HG03457 (cell line): Measurements from ENCODE around the gene GRK3.
"Not testable (repeated sequence)": the region's sequence is repeated elsewhere in the genome, so short reads cannot be mapped to it uniquely, and the experiment has no call there.

ENCODE experiments used
- ATAC-seq: cut with Tn5 transposase; IDR thresholded peaks from one replicate; pipeline ENCODE4 v1.9.1; 2021; ENCODE audit warnings: moderate number of reproducible peaks; ENCODE audit not compliant: unreplicated experiment

The GRK3 gene

GRCh38 chr22:25548866-25549464, 15.5 kb upstream of the GRK3 start:
- no peak for ATAC-seq

- ATAC-seq, result no peak
Observed at GRCh38 chr22:25551396-25551795, 13.1 kb upstream of the GRK3 start.

- ATAC-seq, result not testable (repeated sequence)
Observed at GRCh38 chr22:25552405-25552804, 12.1 kb upstream of the GRK3 start.

GRCh38 chr22:25553131-25553530, 11.3 kb upstream of the GRK3 start:
- ATAC-seq, result no peak

GRCh38 chr22:25554238-25554671, 10.2 kb upstream of the GRK3 start:
- ATAC-seq, result no peak

GRCh38 chr22:25554689-25555088, 9.8 kb upstream of the GRK3 start:
- no peak for ATAC-seq

GRCh38 chr22:25555586-25555985, 8.9 kb upstream of the GRK3 start:
- no peak for ATAC-seq

- ATAC-seq, result no peak
Observed at GRCh38 chr22:25557218-25557617, 7.3 kb upstream of the GRK3 start.

- ATAC-seq, result no peak
Observed at GRCh38 chr22:25558341-25558740, 6.1 kb upstream of the GRK3 start.

- not testable (repeated sequence) for ATAC-seq
Observed at GRCh38 chr22:25559910-25560309, 4.6 kb upstream of the GRK3 start.

- ATAC-seq, result not testable (repeated sequence)
Observed at GRCh38 chr22:25561182-25561581, 3.3 kb upstream of the GRK3 start.

GRCh38 chr22:25561927-25562326, 2.5 kb upstream of the GRK3 start:
- not testable (repeated sequence) for ATAC-seq

- ATAC-seq, result not testable (repeated sequence)
Observed at GRCh38 chr22:25562966-25563760, 1.3 kb upstream of the GRK3 start.

- ATAC-seq, result no peak
Observed at GRCh38 chr22:25563761-25564319, 635 bp upstream of the GRK3 start.

GRCh38 chr22:25564979-25565677, 653 bp downstream of the GRK3 start:
- no peak for ATAC-seq

- no peak for ATAC-seq
Observed at GRCh38 chr22:25566186-25566897, 1.9 kb downstream of the GRK3 start.

GRCh38 chr22:25566898-25567235, 2.4 kb downstream of the GRK3 start:
- no peak for ATAC-seq

GRCh38 chr22:25567251-25567675, 2.8 kb downstream of the GRK3 start:
- no peak for ATAC-seq

GRCh38 chr22:25568066-25568465, 3.6 kb downstream of the GRK3 start:
- ATAC-seq, result not testable (repeated sequence)

- no peak for ATAC-seq
Observed at GRCh38 chr22:25569361-25569760, 4.9 kb downstream of the GRK3 start.

- no peak for ATAC-seq
Observed at GRCh38 chr22:25569983-25570382, 5.5 kb downstream of the GRK3 start.
